ENCODE data around the gene MRPL37.

GRCh38 chr1:54159733-54160316, 40.1 kb upstream of the MRPL37 start:
- TF ChIP-seq CTCF (IDR thresholded peaks at IDR 0.05) (no peak), EZH2 (IDR thresholded peaks at IDR 0.05; ENCODE audit: borderline replicate concordance, insufficient read depth, low read depth, low read length, poor library complexity, severe bottlenecking) (no peak)
